CD4-positive, alpha-beta T cell treated with Interleukin-17A for 4 hours (primary cell): Measurements from ENCODE around the gene ZNF160.
"Not testable (repeated sequence)": the region's sequence is repeated elsewhere in the genome, so short reads cannot be mapped to it uniquely, and the experiment has no call there.

ENCODE experiments used
- DNase-seq: peaks from one replicate; pipeline ENCODE4 v3.0.0-alpha.2; 2020; ENCODE audit warnings: mixed read lengths

Gene ZNF160

GRCh38 chr19:53103234-53104203, at the start of gene ZNF160:
ZNF160 (minus strand) TSS chr19:53103422; CDS start chr19:53086276, 17,146 bp downstream.
- peak; percentile 100 for DNase-seq

GRCh38 chr19:53147645-53148044, 44.4 kb upstream of the ZNF160 start:
- DNase-seq: no peak

GRCh38 chr19:53140351-53140750, 37.1 kb upstream of the ZNF160 start:
- no peak for DNase-seq

- no peak for DNase-seq
Measured at GRCh38 chr19:53136432-53136831, 33.2 kb upstream of the ZNF160 start.

- DNase-seq: peak; percentile 47
Measured at GRCh38 chr19:53132141-53132991, 29.1 kb upstream of the ZNF160 start, which contains the start of gene ZNF415. ZNF415 (minus strand) TSS chr19:53132910; CDS start chr19:53122676, 10,234 bp downstream.

GRCh38 chr19:53131727-53132126, 28.5 kb upstream of the ZNF160 start:
- no peak for DNase-seq

- no peak for DNase-seq
Measured at GRCh38 chr19:53131085-53131590, 27.9 kb upstream of the ZNF160 start.

GRCh38 chr19:53130506-53130905, 27.3 kb upstream of the ZNF160 start:
- DNase-seq: no peak

- not testable (repeated sequence) for DNase-seq
Measured at GRCh38 chr19:53126733-53127526, 23.7 kb upstream of the ZNF160 start.

- DNase-seq: no peak
Measured at GRCh38 chr19:53123400-53123799, 20.2 kb upstream of the ZNF160 start.

- no peak for DNase-seq
Measured at GRCh38 chr19:53112286-53112685, 9.1 kb upstream of the ZNF160 start.

GRCh38 chr19:53109527-53109926, 6.3 kb upstream of the ZNF160 start:
- DNase-seq: no peak

- peak; percentile 41 for DNase-seq
Measured at GRCh38 chr19:53102756-53103233, 427 bp downstream of the ZNF160 start.

- no peak for DNase-seq
Measured at GRCh38 chr19:53102206-53102755, 941 bp downstream of the ZNF160 start.

- peak; percentile 10 for DNase-seq
Measured at GRCh38 chr19:53101518-53101917, 1.7 kb downstream of the ZNF160 start.

- DNase-seq: not testable (repeated sequence)
Measured at GRCh38 chr19:53098570-53098969, 4.7 kb downstream of the ZNF160 start.

GRCh38 chr19:53096982-53097690, 6.1 kb downstream of the ZNF160 start:
- DNase-seq: not testable (repeated sequence)

GRCh38 chr19:53096579-53096978, 6.6 kb downstream of the ZNF160 start:
- DNase-seq: not testable (repeated sequence)

- no peak for DNase-seq
Measured at GRCh38 chr19:53094754-53095575, 8.3 kb downstream of the ZNF160 start.

- no peak for DNase-seq
Measured at GRCh38 chr19:53092723-53093122, 10.5 kb downstream of the ZNF160 start.
